ENCODE data around the gene RBP5.
A peak's percentile ranks its signal among the peaks of the same experiment; 100 is the strongest.

Gene RBP5

DNA sequence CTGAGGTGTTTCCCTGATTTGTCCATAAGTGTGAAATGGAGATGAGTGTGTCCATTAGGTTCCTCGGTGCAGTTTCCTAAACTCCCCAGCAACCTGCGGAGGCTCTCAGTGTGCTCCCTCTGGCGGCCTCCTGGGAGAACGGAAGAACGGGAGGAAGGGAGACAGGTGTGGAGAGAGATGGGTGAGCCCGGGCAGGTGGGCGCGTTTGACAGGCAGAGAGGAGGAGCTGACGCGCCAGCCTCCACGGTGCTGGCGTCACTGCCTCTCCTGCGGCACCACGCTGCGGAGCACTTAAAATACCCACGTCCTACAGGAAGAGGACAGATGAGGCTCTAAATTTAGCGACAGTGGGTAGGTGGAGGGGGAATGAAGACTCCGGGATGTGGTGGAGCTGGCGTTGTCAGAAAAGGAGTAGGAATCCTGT lies 34.0 kb upstream of the RBP5 start:
- no peaks in the 10 kb centered on the region for H3K27me3 ChIP-seq
- no peak for DNase-seq
- H3K4me3 ChIP-seq (ENCODE audit: low read depth, low read length): no peak overlapping the region
- H3K36me3 ChIP-seq: no peaks in the 10 kb centered on the region
- no peaks in the 10 kb centered on the region for H3K4me1 ChIP-seq
- TF ChIP-seq, protein P1, sequence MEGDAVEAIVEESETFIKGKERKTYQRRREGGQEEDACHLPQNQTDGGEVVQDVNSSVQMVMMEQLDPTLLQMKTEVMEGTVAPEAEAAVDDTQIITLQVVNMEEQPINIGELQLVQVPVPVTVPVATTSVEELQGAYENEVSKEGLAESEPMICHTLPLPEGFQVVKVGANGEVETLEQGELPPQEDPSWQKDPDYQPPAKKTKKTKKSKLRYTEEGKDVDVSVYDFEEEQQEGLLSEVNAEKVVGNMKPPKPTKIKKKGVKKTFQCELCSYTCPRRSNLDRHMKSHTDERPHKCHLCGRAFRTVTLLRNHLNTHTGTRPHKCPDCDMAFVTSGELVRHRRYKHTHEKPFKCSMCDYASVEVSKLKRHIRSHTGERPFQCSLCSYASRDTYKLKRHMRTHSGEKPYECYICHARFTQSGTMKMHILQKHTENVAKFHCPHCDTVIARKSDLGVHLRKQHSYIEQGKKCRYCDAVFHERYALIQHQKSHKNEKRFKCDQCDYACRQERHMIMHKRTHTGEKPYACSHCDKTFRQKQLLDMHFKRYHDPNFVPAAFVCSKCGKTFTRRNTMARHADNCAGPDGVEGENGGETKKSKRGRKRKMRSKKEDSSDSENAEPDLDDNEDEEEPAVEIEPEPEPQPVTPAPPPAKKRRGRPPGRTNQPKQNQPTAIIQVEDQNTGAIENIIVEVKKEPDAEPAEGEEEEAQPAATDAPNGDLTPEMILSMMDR (IDR thresholded peaks at IDR 0.05; ENCODE audit: low read depth, low read length): peak; percentile 45
- no peaks in the 10 kb centered on the region for H3K9me3 ChIP-seq

DNA sequence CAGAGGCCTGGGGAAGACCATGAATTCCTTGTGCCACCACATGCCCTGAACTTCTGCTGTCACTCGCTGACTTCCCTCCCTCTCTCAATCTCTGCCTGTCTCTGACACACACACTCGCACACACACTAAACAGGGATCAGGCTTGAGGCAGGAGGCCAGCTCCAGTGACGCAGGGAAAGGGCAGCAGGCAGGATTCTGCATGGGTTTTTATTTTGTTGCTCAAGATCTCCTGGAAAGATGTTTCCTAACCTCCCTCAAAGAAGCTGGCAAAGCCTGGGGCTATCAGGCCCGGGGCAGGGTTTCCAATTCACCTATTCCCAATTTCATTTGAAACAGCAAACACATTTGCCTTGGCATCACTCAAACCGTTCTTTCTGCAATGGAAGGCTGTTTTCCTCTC lies 33.1 kb upstream of the RBP5 start:
- TF ChIP-seq, protein P1 (IDR thresholded peaks at IDR 0.05; ENCODE audit: low read depth, low read length): no peak
- Histone ChIP-seq H3K36me3 (no peaks in the 10 kb centered on the region), H3K27me3 (no peaks in the 10 kb centered on the region), H3K4me3 (ENCODE audit: low read depth, low read length) (no peak overlapping the region), H3K4me1 (no peaks in the 10 kb centered on the region), H3K9me3 (no peaks in the 10 kb centered on the region)
- no peak for DNase-seq

DNA sequence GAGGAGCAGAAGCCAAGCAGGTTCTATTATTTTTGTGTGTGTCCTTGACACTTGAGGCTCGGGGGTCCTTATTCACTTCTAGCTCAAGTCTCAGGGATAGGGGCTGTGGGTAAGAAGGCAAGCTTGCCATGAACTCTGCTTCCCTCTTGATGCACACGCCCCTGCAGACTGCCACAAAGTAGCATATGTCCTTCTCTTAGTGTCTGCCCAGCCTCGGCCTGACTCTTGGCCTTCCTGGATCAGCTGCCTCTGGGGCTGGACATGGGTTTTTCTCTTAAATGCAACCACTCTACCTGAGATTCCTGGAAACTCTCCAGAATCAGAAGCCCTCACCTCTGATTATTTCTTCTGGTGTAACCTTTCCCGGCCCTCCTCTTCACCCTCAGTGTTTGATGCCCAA lies 32.6 kb upstream of the RBP5 start:
- H3K27me3 ChIP-seq: no peaks in the 10 kb centered on the region
- TF ChIP-seq, protein P1 (IDR thresholded peaks at IDR 0.05; ENCODE audit: low read depth, low read length): no peak
- H3K4me3 ChIP-seq (ENCODE audit: low read depth, low read length): no peak overlapping the region
- no peak for DNase-seq
- H3K4me1 ChIP-seq: no peaks in the 10 kb centered on the region; the same call in 1 of the 2 replicates
- H3K36me3 ChIP-seq: no peaks in the 10 kb centered on the region
- H3K9me3 ChIP-seq: no peaks in the 10 kb centered on the region

DNA sequence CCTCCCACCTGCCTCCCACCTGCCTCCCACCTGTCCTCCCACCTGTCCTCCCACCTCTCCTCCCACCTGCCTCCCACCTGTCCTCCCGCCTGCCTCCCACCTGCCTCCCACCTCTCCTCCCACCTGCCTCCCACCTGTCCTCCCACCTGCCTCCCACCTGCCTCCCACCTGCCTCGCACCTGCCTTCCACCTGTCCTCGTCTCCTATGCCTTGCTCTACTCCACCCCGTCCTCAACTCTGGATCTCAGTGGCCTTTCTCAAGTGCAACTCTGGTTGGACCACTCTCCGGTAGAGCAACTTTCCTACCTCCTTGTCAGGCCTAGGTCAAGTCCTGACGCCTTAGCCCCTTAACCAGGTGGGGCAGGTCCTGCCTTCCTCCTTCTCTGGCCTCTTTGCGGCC lies 31.5 kb upstream of the RBP5 start:
- Histone ChIP-seq H3K27me3 (no peaks in the 10 kb centered on the region), H3K4me3 (ENCODE audit: low read depth, low read length) (no peak overlapping the region), H3K36me3 (no peaks in the 10 kb centered on the region), H3K4me1 (peaks cover 10% of the 10 kb centered on the region), H3K9me3 (no peaks in the 10 kb centered on the region)
- TF ChIP-seq, protein P1 (IDR thresholded peaks at IDR 0.05; ENCODE audit: low read depth, low read length): no peak
- DNase-seq: no peak

DNA sequence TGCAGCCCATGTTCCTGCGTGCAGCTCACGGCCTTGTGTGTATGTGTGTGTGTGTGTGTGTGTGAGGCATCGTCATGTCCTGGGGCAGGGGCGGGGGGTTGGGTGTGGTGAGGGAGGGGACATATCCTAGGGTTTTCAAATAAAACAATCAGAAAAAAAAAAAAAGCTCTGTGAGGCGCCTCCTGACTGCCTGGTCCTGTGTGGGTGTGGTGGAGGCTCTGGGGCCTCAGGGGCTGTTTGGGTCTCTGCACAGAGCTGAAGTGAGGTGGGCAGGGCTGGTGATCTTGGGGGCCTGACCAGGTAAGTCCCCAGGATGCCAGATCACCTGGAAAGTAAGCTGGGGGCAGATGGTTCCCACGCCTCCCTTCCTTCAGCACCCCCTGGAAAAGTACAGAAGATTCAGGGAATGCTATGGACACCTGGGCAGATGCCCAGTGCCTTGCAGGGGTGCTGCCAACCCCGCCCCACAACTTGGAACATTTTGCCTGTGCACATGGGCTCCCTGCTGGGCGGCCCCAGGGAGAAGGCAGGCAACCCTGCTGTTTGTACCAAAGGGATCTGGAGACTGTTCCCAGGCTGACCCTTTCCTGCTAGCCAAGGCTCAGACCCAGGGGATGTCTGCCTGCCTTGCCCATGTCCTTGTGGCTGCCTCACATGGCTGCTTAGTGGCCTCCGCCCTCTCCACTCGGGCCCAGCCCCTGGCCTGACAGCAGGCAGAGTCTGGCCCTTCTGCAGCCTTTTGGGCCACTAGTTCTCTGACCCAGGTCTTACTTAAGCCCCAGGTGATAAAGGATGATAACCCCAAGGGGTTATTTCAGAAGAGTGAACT lies 30.3 kb upstream of the RBP5 start:
- Histone ChIP-seq H3K4me1 (peaks cover 13% of the 10 kb centered on the region), H3K4me3 (ENCODE audit: low read depth, low read length) (no peak overlapping the region), H3K36me3 (no peaks in the 10 kb centered on the region), H3K27me3 (no peaks in the 10 kb centered on the region), H3K9me3 (no peaks in the 10 kb centered on the region)
- TF ChIP-seq, protein P1 (IDR thresholded peaks at IDR 0.05; ENCODE audit: low read depth, low read length): no peak
- no peak for DNase-seq

DNA sequence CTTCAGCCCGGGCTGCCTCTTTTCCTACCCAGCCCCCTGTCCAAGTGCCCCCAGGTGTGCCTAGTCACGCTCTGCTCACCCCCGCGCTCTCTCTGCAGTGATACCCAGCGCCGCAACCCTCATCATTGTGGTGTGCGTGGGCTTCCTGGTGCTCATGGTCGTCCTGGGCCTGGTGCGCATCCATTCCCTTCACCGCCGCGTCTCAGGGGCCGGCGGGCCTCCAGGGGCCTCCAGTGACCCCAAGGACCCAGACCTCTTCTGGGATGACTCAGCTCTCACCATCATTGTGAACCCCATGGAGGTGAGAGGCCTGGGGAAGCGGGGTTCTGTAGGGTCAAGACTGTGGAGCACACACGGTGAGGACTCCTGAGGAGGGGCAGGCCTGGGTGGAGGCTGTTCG lies 28.7 kb upstream of the RBP5 start:
- DNase-seq: no peak
- Histone ChIP-seq H3K27me3 (no peaks in the 10 kb centered on the region), H3K4me3 (ENCODE audit: low read depth, low read length) (no peak overlapping the region), H3K9me3 (no peaks in the 10 kb centered on the region), H3K4me1 (peaks cover 13% of the 10 kb centered on the region), H3K36me3 (no peaks in the 10 kb centered on the region)
- TF ChIP-seq, protein P1 (IDR thresholded peaks at IDR 0.05; ENCODE audit: low read depth, low read length): no peak

Data from BE2C (cell line).